Esophagus squamous epithelium (tissue), 4 donors: ENCODE results near the gene LCA5L.

ENCODE experiments used
- POLR2A ChIP-seq, 4 donors: fragments of 450-650 bp; IDR thresholded peaks; one replicate each; pipeline ENCODE4 v1.6.1; 2017; ENCODE audit warnings: antibody characterized with exemption in 4 of 4, mild to moderate bottlenecking in 4 of 4, moderate library complexity in 3 of 4
- TF ChIP-seq, protein P1 (sequence below), 6 experiments: fragments of 450-650 bp in 4 of 6; fragments of 200-600 bp in 2 of 6; sonication (generic) in 2 of 6; IDR thresholded peaks; one replicate each; pipeline ENCODE4 v1.5.1; 2016 to 2019; ENCODE audit warnings: antibody characterized with exemption in 6 of 6, mild to moderate bottlenecking in 4 of 6, moderate library complexity in 4 of 6

DNA sequence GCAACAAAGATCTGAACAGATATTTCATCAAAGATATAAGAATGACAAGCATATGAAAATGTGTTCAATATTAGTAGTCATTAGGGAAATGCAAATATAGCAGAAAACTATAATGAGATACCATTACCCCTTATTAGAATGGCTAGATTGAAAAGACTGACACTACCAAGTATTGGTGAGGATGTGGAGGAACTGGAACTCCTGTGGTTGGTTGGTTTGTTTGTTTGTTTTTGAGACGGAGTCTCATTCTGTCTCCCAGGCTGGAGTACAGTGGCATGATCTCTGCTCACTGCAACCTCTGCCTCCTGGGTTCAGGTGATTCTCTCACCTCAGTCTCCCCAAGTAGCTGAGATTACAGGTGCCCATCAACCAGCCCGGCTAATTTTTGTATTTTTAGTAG, 77.8 kb downstream of the LCA5L start:
- no peak for TF ChIP-seq POLR2A (IDR thresholded peaks at IDR 0.05)
- TF ChIP-seq, protein P1, sequence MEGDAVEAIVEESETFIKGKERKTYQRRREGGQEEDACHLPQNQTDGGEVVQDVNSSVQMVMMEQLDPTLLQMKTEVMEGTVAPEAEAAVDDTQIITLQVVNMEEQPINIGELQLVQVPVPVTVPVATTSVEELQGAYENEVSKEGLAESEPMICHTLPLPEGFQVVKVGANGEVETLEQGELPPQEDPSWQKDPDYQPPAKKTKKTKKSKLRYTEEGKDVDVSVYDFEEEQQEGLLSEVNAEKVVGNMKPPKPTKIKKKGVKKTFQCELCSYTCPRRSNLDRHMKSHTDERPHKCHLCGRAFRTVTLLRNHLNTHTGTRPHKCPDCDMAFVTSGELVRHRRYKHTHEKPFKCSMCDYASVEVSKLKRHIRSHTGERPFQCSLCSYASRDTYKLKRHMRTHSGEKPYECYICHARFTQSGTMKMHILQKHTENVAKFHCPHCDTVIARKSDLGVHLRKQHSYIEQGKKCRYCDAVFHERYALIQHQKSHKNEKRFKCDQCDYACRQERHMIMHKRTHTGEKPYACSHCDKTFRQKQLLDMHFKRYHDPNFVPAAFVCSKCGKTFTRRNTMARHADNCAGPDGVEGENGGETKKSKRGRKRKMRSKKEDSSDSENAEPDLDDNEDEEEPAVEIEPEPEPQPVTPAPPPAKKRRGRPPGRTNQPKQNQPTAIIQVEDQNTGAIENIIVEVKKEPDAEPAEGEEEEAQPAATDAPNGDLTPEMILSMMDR (IDR thresholded peaks at IDR 0.05): no peak
